ENCODE measurements around the gene TANK.
"Not testable (repeated sequence)": the region's sequence is repeated elsewhere in the genome, so short reads cannot be mapped to it uniquely, and the experiment has no call there.

The TANK gene

GRCh38 chr2:161160226-161161073, at the start of gene TANK:
Gene TANK (plus strand): TSS chr2:161160428. CDS start chr2:161179663, 19,235 bp downstream.
- peak; percentile 96 for DNase-seq

GRCh38 chr2:161111531-161111930, 48.7 kb upstream of the TANK start:
- DNase-seq, result no peak

- no peak for DNase-seq
Measured at GRCh38 chr2:161112908-161113307, 47.3 kb upstream of the TANK start.

GRCh38 chr2:161113693-161114575, 46.3 kb upstream of the TANK start:
- DNase-seq, result no peak

- DNase-seq, result no peak
Measured at GRCh38 chr2:161115205-161115604, 45.0 kb upstream of the TANK start.

- DNase-seq, result no peak
Measured at GRCh38 chr2:161115605-161116380, 44.4 kb upstream of the TANK start.

GRCh38 chr2:161116509-161116908, 43.7 kb upstream of the TANK start:
- DNase-seq, result no peak

GRCh38 chr2:161117506-161117905, 42.7 kb upstream of the TANK start:
- DNase-seq, result no peak

GRCh38 chr2:161118722-161119121, 41.5 kb upstream of the TANK start:
- no peak for DNase-seq

- no peak for DNase-seq
Measured at GRCh38 chr2:161119483-161119882, 40.7 kb upstream of the TANK start.

- DNase-seq, result no peak
Measured at GRCh38 chr2:161120775-161121174, 39.5 kb upstream of the TANK start.

GRCh38 chr2:161121622-161122021, 38.6 kb upstream of the TANK start:
- no peak for DNase-seq

GRCh38 chr2:161122772-161123530, 37.3 kb upstream of the TANK start:
- no peak for DNase-seq

GRCh38 chr2:161123531-161124030, 36.6 kb upstream of the TANK start:
- DNase-seq, result no peak

- no peak for DNase-seq
Measured at GRCh38 chr2:161124201-161124600, 36.0 kb upstream of the TANK start.

- no peak for DNase-seq
Measured at GRCh38 chr2:161128885-161129284, 31.3 kb upstream of the TANK start.

- DNase-seq, result no peak
Measured at GRCh38 chr2:161130354-161130753, 29.9 kb upstream of the TANK start.

- DNase-seq, result no peak
Measured at GRCh38 chr2:161131074-161131680, 29.1 kb upstream of the TANK start.

GRCh38 chr2:161131804-161132203, 28.4 kb upstream of the TANK start:
- DNase-seq, result no peak

- not testable (repeated sequence) for DNase-seq
Measured at GRCh38 chr2:161132384-161132783, 27.8 kb upstream of the TANK start.

GRCh38 chr2:161133366-161133765, 26.9 kb upstream of the TANK start:
- no peak for DNase-seq

All from NCI-H345 (cell line).